Endothelial cell of umbilical vein (primary cell): ENCODE measurements around the gene KIF2B. TPM values are rescaled to one million over a fixed set of nuclear protein-coding genes. Genes with fewer than 3 reads are reported as not detected.

ENCODE experiments used
- BruUV-seq: library from RNA; stranded (reverse); fragments of 400-500 nt; replicated peaks from 2 replicates; lab custom pipeline; 2021; lab: Mats Ljungman, UMichigan
- CTCF ChIA-PET: fragments of 300-600, 350-600 bp; sonication (Branson Sonifier 250); formaldehyde crosslinking; loops from one replicate; lab custom pipeline; 2021; ENCODE audit warnings: antibody characterized with exemption, inconsistent platforms; lab: Charles Lee
- POLR2A ChIA-PET: fragments of 300-600, 350-600 bp; sonication (Branson Sonifier 250); formaldehyde crosslinking; loops from one replicate; lab custom pipeline; 2021; ENCODE audit warnings: antibody characterized with exemption, inconsistent platforms; lab: Charles Lee
- DNase-seq: peaks from one replicate; pipeline ENCODE4 v3.0.0-alpha.2; 2011; ENCODE audit warnings: low read depth, low spot score
- FAIRE-seq: peaks from 2 replicates; lab custom pipeline; 2011; peaks lifted over from hg19 to GRCh38; lab: Jason Lieb, UNC
- H2AFZ ChIP-seq: 2 replicates; pipeline ENCODE4 v1.6.0; 2012; ENCODE audit warnings: low read depth, low read length, control low read depth, inconsistent platforms
- H3K27ac ChIP-seq: 2 replicates; pipeline ENCODE4 v1.5.1; 2011; ENCODE audit warnings: low read depth, mild to moderate bottlenecking, control low read depth, low read length, moderate library complexity; ENCODE audit not compliant: insufficient read depth
- H3K27me3 ChIP-seq, 2 experiments: 2 replicates each; pipeline versions ENCODE4 v1.6.0 to v1.6.1; 2011; ENCODE audit warnings: low read length in 2 of 2, mixed read lengths in 1 of 2; ENCODE audit not compliant: control insufficient read depth in 2 of 2, insufficient read depth in 2 of 2
- H3K36me3 ChIP-seq, 2 experiments: 2 replicates in 1 of 2; 3 replicates in 1 of 2; pipeline ENCODE4 v1.5.1; 2011; ENCODE audit warnings: low read length in 2 of 2, mild to moderate bottlenecking in 1 of 2, moderate library complexity in 1 of 2; ENCODE audit not compliant: control insufficient read depth in 2 of 2, insufficient read depth in 2 of 2; ENCODE audit errors: extremely low read depth in 1 of 2
- H3K4me1 ChIP-seq: 3 replicates; pipeline ENCODE4 v1.5.1; 2011; ENCODE audit warnings: mild to moderate bottlenecking, low read length; ENCODE audit not compliant: control insufficient read depth, insufficient read depth; ENCODE audit errors: extremely low read depth
- H3K4me2 ChIP-seq: 2 replicates; pipeline ENCODE4 v1.6.1; 2011; ENCODE audit warnings: low read length, control low read depth, mixed read lengths; ENCODE audit not compliant: insufficient read depth
- H3K4me3 ChIP-seq, 3 experiments: fragments of 200-600 bp in 1 of 3; sonication (generic), shearing (Covaris generic) in 1 of 3; replicated peaks in 1 of 3; 2 replicates each; pipeline ENCODE4 v1.5.1; 2011 to 2016; ENCODE audit warnings: control low read depth in 3 of 3, low read length in 3 of 3, mild to moderate bottlenecking in 2 of 3, inconsistent platforms in 1 of 3, low read depth in 1 of 3, moderate library complexity in 1 of 3; ENCODE audit not compliant: insufficient read depth in 1 of 3
- H3K79me2 ChIP-seq: 2 replicates; pipeline ENCODE4 v1.6.0; 2012; ENCODE audit warnings: low read length, inconsistent platforms; ENCODE audit not compliant: control insufficient read depth, insufficient read depth
- H3K9ac ChIP-seq: replicated peaks from 2 replicates; pipeline ENCODE3; 2011; ENCODE audit warnings: low read length, control low read depth; ENCODE audit not compliant: insufficient read depth; ENCODE audit errors: extremely low read depth
- H3K9me1 ChIP-seq: replicated peaks from 3 replicates; pipeline ENCODE4 v1.6.0; 2011; ENCODE audit warnings: mild to moderate bottlenecking, low read length; ENCODE audit not compliant: control insufficient read depth, insufficient read depth; ENCODE audit errors: extremely low read depth
- H3K9me3 ChIP-seq: replicated peaks from 2 replicates; pipeline ENCODE4 v1.5.1; 2012; ENCODE audit warnings: low read length, inconsistent platforms; ENCODE audit not compliant: control insufficient read depth, insufficient read depth
- H4K20me1 ChIP-seq: replicated peaks from 2 replicates; pipeline ENCODE3; 2011; ENCODE audit warnings: mild to moderate bottlenecking, low read length; ENCODE audit not compliant: control insufficient read depth, insufficient read depth; ENCODE audit errors: extremely low read depth
- CTCF ChIP-seq, 2 donors: IDR thresholded peaks; 1 replicate in 1 of 2; 2 replicates in 1 of 2; pipeline ENCODE4 v1.5.1; 2011; ENCODE audit warnings: low read length in 2 of 2, mild to moderate bottlenecking in 2 of 2, moderate library complexity in 2 of 2, control low read depth in 1 of 2, inconsistent platforms in 1 of 2, low read depth in 1 of 2; ENCODE audit not compliant: insufficient read depth in 1 of 2; ENCODE audit errors: extremely low read depth in 1 of 2
- EZH2 ChIP-seq: IDR thresholded peaks from 2 replicates; pipeline ENCODE4 v1.6.1; 2012; ENCODE audit warnings: borderline replicate concordance, low read depth, mild to moderate bottlenecking, moderate library complexity, low read length, inconsistent platforms; ENCODE audit not compliant: severe bottlenecking
- FOS ChIP-seq: IDR thresholded peaks from 2 replicates; pipeline ENCODE4 v1.6.1; 2011; ENCODE audit warnings: mild to moderate bottlenecking, low read length, moderate library complexity, borderline replicate concordance; ENCODE audit not compliant: insufficient read depth
- GATA2 ChIP-seq: IDR thresholded peaks from 2 replicates; pipeline ENCODE4 v1.7.0; 2011; ENCODE audit warnings: low read depth, mild to moderate bottlenecking, moderate library complexity, mixed read lengths, low read length; ENCODE audit not compliant: insufficient read length, insufficient read depth
- JUN ChIP-seq: IDR thresholded peaks from 2 replicates; pipeline ENCODE4 v1.6.1; 2011; ENCODE audit warnings: borderline replicate concordance, low read depth; ENCODE audit not compliant: insufficient read length, insufficient read depth
- MAX ChIP-seq: IDR thresholded peaks from 2 replicates; pipeline ENCODE4 v1.6.1; 2011; ENCODE audit not compliant: insufficient read depth, insufficient read length
- MYC ChIP-seq: IDR thresholded peaks from one replicate; pipeline ENCODE4 v1.6.1; 2011; ENCODE audit warnings: mild to moderate bottlenecking, low read depth, low read length
- POLR2A ChIP-seq: IDR thresholded peaks from 2 replicates; pipeline ENCODE4 v1.6.1; 2012; ENCODE audit warnings: low read depth, mild to moderate bottlenecking, control low read depth, low read length
- POLR2AphosphoS5 ChIP-seq: IDR thresholded peaks from 2 replicates; pipeline ENCODE4 v1.6.1; 2012; ENCODE audit warnings: low read depth, mild to moderate bottlenecking, control low read depth, low read length, moderate library complexity; ENCODE audit not compliant: insufficient read depth
- dilution Hi-C: fragments of 300-500 bp; cut with MboI; formaldehyde crosslinking; loops from one replicate; pipeline ENCODE4 v1.15.0; 2019; ENCODE audit warnings: low sequenced_read_pairs; ENCODE audit not compliant: extremely low pct_ligation_motif_present
- intact Hi-C: fragments of 100-400 bp; cut with micrococcal nuclease; formaldehyde crosslinking; loops from one replicate; pipeline ENCODE4 v1.10.0; 2022
- polyA plus RNA-seq, 4 experiments: library from polyadenylated mRNA; depleted of rRNA in 3 of 4; stranded (reverse) in 3 of 4; unstranded in 1 of 4; fragments of >200 nt; gene quantifications; 2 replicates each; pipeline versions ENCODE4 v1.2.1 to v1.2.3, GENCODE V29; 2011 to 2012; ENCODE audit warnings: missing spikeins in 1 of 4
- total RNA-seq: library from RNA; stranded (reverse); gene quantifications from 2 replicates; pipeline ENCODE4 v1.2.3, GENCODE V29; 2021

The KIF2B gene
- total and polyA plus RNA-seq, 2 donors (not counting 3 experiments of a cell fraction or from before 2014, with no cell fraction given), result not detected

- Histone ChIP-seq H3K27me3 (no peaks in the 10 kb centered on the region), H3K4me3 (no peak overlapping the region), H2AFZ (no peak overlapping the region), H3K9ac (no peak overlapping the region), H3K4me2 (no peak overlapping the region), H3K9me1 (no peaks in the 10 kb centered on the region), H3K9me3 (peaks cover 8% of the 10 kb centered on the region), H3K36me3 (no peaks in the 10 kb centered on the region), H3K79me2 (no peaks in the 10 kb centered on the region), H3K27ac (no peak overlapping the region), H4K20me1 (no peaks in the 10 kb centered on the region), H3K4me1 (no peaks in the 10 kb centered on the region)
- ChIA-PET POLR2A (no interaction called here), CTCF (no interaction called here)
- dilution Hi-C loops (no loop called here), intact Hi-C loops (no loop called here)
- no peak for TF ChIP-seq MYC
- TF ChIP-seq EZH2, result no peak
- TF ChIP-seq POLR2AphosphoS5, result no peak
- TF ChIP-seq GATA2, result no peak
- TF ChIP-seq CTCF (IDR thresholded peaks at IDR 0.05; ENCODE audit: extremely low read depth in 1 of 2, insufficient read depth in 1 of 2, low read depth in 1 of 2, low read length in 2 of 2), result no peak
- no peak for TF ChIP-seq FOS
- TF ChIP-seq MAX, result no peak
- no peak for TF ChIP-seq JUN
- no peak for TF ChIP-seq POLR2A
- BruUV-seq, result no TSS peak
- no peak for FAIRE-seq
- DNase-seq, result no peak
Observed at GRCh38 chr17:53791551-53791950, 31.2 kb upstream of the KIF2B start.
